Vagina (tissue), 2 donors: ENCODE results near the gene OPRL1.

Experiments used
- CTCF ChIP-seq, 3 experiments: fragments of 450-650 bp in 2 of 3; fragments of 200-600 bp in 1 of 3; sonication (generic) in 1 of 3; IDR thresholded peaks; one replicate each; pipeline ENCODE4 v1.5.1; 2017 to 2019; ENCODE audit warnings: antibody characterized with exemption in 3 of 3, mild to moderate bottlenecking in 2 of 3, moderate library complexity in 2 of 3
- POLR2A ChIP-seq, 2 donors: fragments of 450-650 bp; IDR thresholded peaks; one replicate each; pipeline ENCODE4 v1.6.1; 2017; ENCODE audit warnings: antibody characterized with exemption in 2 of 2, mild to moderate bottlenecking in 2 of 2, moderate library complexity in 2 of 2
- POLR2AphosphoS5 ChIP-seq, 2 donors: sonication (generic); formaldehyde crosslinking; IDR thresholded peaks; one replicate each; pipeline ENCODE4 v1.9.0; 2017; ENCODE audit warnings: antibody characterized with exemption in 2 of 2, mild to moderate bottlenecking in 2 of 2, low read depth in 1 of 2; ENCODE audit not compliant: insufficient read depth in 1 of 2

- TF ChIP-seq CTCF (IDR thresholded peaks at IDR 0.05), result peak in 1 of 3 experiments; percentile 4
- peak in 1 of 2 donors; percentile 12 for TF ChIP-seq POLR2A (IDR thresholded peaks at IDR 0.05)
- peak; percentile 87 to 93 for TF ChIP-seq POLR2AphosphoS5 (IDR thresholded peaks at IDR 0.05; ENCODE audit: insufficient read depth in 1 of 2, low read depth in 1 of 2)
Measured at GRCh38 chr20:64062596-64063388, 17.1 kb upstream of the OPRL1 start, which contains the start of gene TCEA2.
